OCI-LY3 (cell line): ENCODE measurements around the gene WSCD2.
A peak's percentile ranks its signal among the peaks of the same experiment; 100 is the strongest.

Source experiments
- H2AFZ ChIP-seq: fragments of 200-600, 300-600 bp; shearing (Covaris generic); 2 replicates; pipeline ENCODE4 v1.6.0; 2014; ENCODE audit warnings: antibody characterized with exemption, low read depth, low read length
- H3K27ac ChIP-seq: fragments of 200-600, 300-600 bp; sonication (generic); 2 replicates; pipeline ENCODE4 v1.5.1; 2014; ENCODE audit warnings: mild to moderate bottlenecking, low read length, moderate library complexity, mixed read lengths
- H3K27me3 ChIP-seq: fragments of 200-600, 300-600 bp; sonication (generic); 2 replicates; pipeline ENCODE4 v1.6.1; 2014; ENCODE audit warnings: low read depth, low read length, mixed read lengths
- H3K36me3 ChIP-seq: fragments of 200-600, 300-600 bp; sonication (generic); replicated peaks from 2 replicates; pipeline ENCODE3; 2014; ENCODE audit warnings: low read depth, low read length, mixed read lengths
- H3K4me1 ChIP-seq: fragments of 300-600, 200-600 bp; sonication (generic); 2 replicates; pipeline ENCODE4 v1.6.1; 2014; ENCODE audit warnings: low read length, mixed read lengths
- H3K4me2 ChIP-seq: fragments of 200-600, 300-600 bp; sonication (generic); 2 replicates; pipeline ENCODE4 v1.6.1; 2014; ENCODE audit warnings: low read length, mixed read lengths
- H3K4me3 ChIP-seq: fragments of 300-600, 200-600 bp; sonication (generic); 2 replicates; pipeline ENCODE4 v1.5.1; 2014; ENCODE audit warnings: antibody characterized with exemption, mild to moderate bottlenecking, low read length, moderate library complexity
- H3K79me2 ChIP-seq: fragments of 300-600, 200-600 bp; shearing (Covaris generic); 2 replicates; pipeline ENCODE4 v1.6.1; 2014; ENCODE audit warnings: mild to moderate bottlenecking, low read length, mixed read lengths
- H3K9ac ChIP-seq: fragments of 300-600, 200-600 bp; shearing (Covaris generic); 2 replicates; pipeline ENCODE4 v1.6.0; 2014; ENCODE audit warnings: mild to moderate bottlenecking, low read length, moderate library complexity
- H3K9me3 ChIP-seq: fragments of 200-600, 300-600 bp; shearing (Covaris generic); 2 replicates; pipeline ENCODE4 v1.6.1; 2014; ENCODE audit warnings: low read length, mixed read lengths; ENCODE audit not compliant: insufficient read depth
- H4K20me1 ChIP-seq: fragments of 200-600, 300-600 bp; sonication (generic); 2 replicates; pipeline ENCODE4 v1.6.1; 2016; ENCODE audit warnings: low read length, mixed read lengths; ENCODE audit not compliant: insufficient read depth
- CTCF ChIP-seq: fragments of 200-600, 300-600 bp; sonication (generic); IDR thresholded peaks from 2 replicates; pipeline ENCODE4 v1.5.1; 2014; ENCODE audit warnings: antibody characterized with exemption, low read length, low read depth
- EZH2phosphoT487 ChIP-seq: fragments of 200-600 bp; shearing (Covaris generic); IDR thresholded peaks from 2 replicates; pipeline ENCODE4 v1.6.1; 2018; ENCODE audit warnings: antibody characterized with exemption, mixed run types, low read depth

WSCD2 gene

GRCh38 chr12:108129017-108129812, at the start of gene WSCD2:
Gene WSCD2 (plus strand): TSS chr12:108129288. CDS start chr12:108195833, 66,545 bp downstream.
- peak within 1 kb of the TSS; percentile 99 for H3K4me2 ChIP-seq
- H3K9ac ChIP-seq, result peak within 1 kb of the TSS; percentile 44
- H3K27ac ChIP-seq, result no peak within 1 kb of the TSS
- H3K27me3 ChIP-seq, result peaks cover 68% of the 10 kb centered on the region
- H3K79me2 ChIP-seq, result no peaks in the 10 kb centered on the region
- H3K4me1 ChIP-seq, result peaks cover 10% of the 10 kb centered on the region
- TF ChIP-seq EZH2phosphoT487 (no peak), CTCF (peak; percentile 14; the same call in 1 of the 2 replicates)
- no peaks in the 10 kb centered on the region for H3K9me3 ChIP-seq
- no peaks in the 10 kb centered on the region for H3K36me3 ChIP-seq
- peak within 1 kb of the TSS; percentile 82 for H3K4me3 ChIP-seq
- H4K20me1 ChIP-seq, result no peaks in the 10 kb centered on the region
- peak within 1 kb of the TSS; percentile 51; the same call in 1 of the 2 replicates for H2AFZ ChIP-seq

GRCh38 chr12:108079721-108080120, 49.4 kb upstream of the WSCD2 start:
- TF ChIP-seq EZH2phosphoT487 (no peak), CTCF (no peak)
- H3K36me3 ChIP-seq, result no peaks in the 10 kb centered on the region

GRCh38 chr12:108080363-108080762, 48.7 kb upstream of the WSCD2 start:
- H3K4me1 ChIP-seq, result no peaks in the 10 kb centered on the region
- H3K4me2 ChIP-seq, result no peak overlapping the region
- peaks cover 35% of the 10 kb centered on the region for H3K27me3 ChIP-seq
- H3K79me2 ChIP-seq, result no peaks in the 10 kb centered on the region
- TF ChIP-seq CTCF (no peak), EZH2phosphoT487 (no peak)
- H3K4me3 ChIP-seq, result no peak overlapping the region
- no peaks in the 10 kb centered on the region for H3K36me3 ChIP-seq
- H2AFZ ChIP-seq, result no peak overlapping the region
- no peaks in the 10 kb centered on the region for H4K20me1 ChIP-seq
- no peak overlapping the region for H3K9ac ChIP-seq
- H3K9me3 ChIP-seq, result no peaks in the 10 kb centered on the region
- H3K27ac ChIP-seq, result no peak overlapping the region

More at GRCh38 chr12:108079721-108080120, 49.4 kb upstream of the WSCD2 start:
- peaks cover 39% of the 10 kb centered on the region for H3K27me3 ChIP-seq
- H3K9me3 ChIP-seq, result no peaks in the 10 kb centered on the region
- H2AFZ ChIP-seq, result no peak overlapping the region
- H4K20me1 ChIP-seq, result no peaks in the 10 kb centered on the region
- no peak overlapping the region for H3K4me3 ChIP-seq
- H3K4me2 ChIP-seq, result no peak overlapping the region
- H3K27ac ChIP-seq, result no peak overlapping the region
- no peaks in the 10 kb centered on the region for H3K79me2 ChIP-seq
- H3K4me1 ChIP-seq, result no peaks in the 10 kb centered on the region
- no peak overlapping the region for H3K9ac ChIP-seq

GRCh38 chr12:108082485-108082884, 46.6 kb upstream of the WSCD2 start:
- Histone ChIP-seq H3K9me3 (peaks cover under 1% of the 10 kb centered on the region; the same call in 1 of the 2 replicates), H3K27ac (no peak overlapping the region), H3K79me2 (no peaks in the 10 kb centered on the region), H3K9ac (no peak overlapping the region), H3K4me3 (no peak overlapping the region), H3K4me2 (no peak overlapping the region), H4K20me1 (no peaks in the 10 kb centered on the region), H3K4me1 (no peaks in the 10 kb centered on the region), H2AFZ (no peak overlapping the region), H3K36me3 (no peaks in the 10 kb centered on the region), H3K27me3 (peaks cover 35% of the 10 kb centered on the region)
- no peak for TF ChIP-seq CTCF
- TF ChIP-seq EZH2phosphoT487, result no peak
